ENCODE measurements around the gene TPCN2.

GRCh38 chr11:69137151-69137844 lies 88.6 kb downstream of the TPCN2 start:
- no peak for TF ChIP-seq CTCF (IDR thresholded peaks at IDR 0.05; ENCODE audit: insufficient read depth, low read length, poor library complexity, severe bottlenecking)
- no peak for TF ChIP-seq EZH2phosphoT487 (conservative IDR thresholded peaks at IDR 0.05; ENCODE audit: low read length)

Measured in SU-DHL-6 (cell line).